Duodenal mucosa (tissue), 2 donors: ENCODE results near the gene TRPM1.

Experiments used
- H3K27ac ChIP-seq: one replicate; pipeline ENCODE4 v1.7.0; 2013; ENCODE audit warnings: low read depth, low read length
- H3K27me3 ChIP-seq, 2 donors: one replicate each; pipeline ENCODE4 v1.7.0; 2013; ENCODE audit warnings: low read length in 2 of 2, control low read depth in 1 of 2; ENCODE audit not compliant: insufficient read depth in 2 of 2, control insufficient read depth in 1 of 2
- H3K36me3 ChIP-seq, 2 donors: one replicate each; pipeline ENCODE4 v1.7.0; 2013; ENCODE audit warnings: low read length in 2 of 2, control low read depth in 1 of 2; ENCODE audit not compliant: insufficient read depth in 2 of 2, control insufficient read depth in 1 of 2
- H3K4me1 ChIP-seq, 2 donors: one replicate each; pipeline ENCODE4 v1.7.0; 2013; ENCODE audit warnings: low read length in 2 of 2, control low read depth in 1 of 2; ENCODE audit not compliant: insufficient read depth in 2 of 2, control insufficient read depth in 1 of 2
- H3K4me3 ChIP-seq, 2 donors: one replicate each; pipeline ENCODE4 v1.7.0; 2013; ENCODE audit warnings: low read length in 2 of 2, low read depth in 1 of 2
- H3K9ac ChIP-seq, 2 donors: one replicate each; pipeline ENCODE4 v1.7.0; 2013; ENCODE audit warnings: low read length in 2 of 2, low read depth in 1 of 2
- H3K9me3 ChIP-seq, 2 donors: one replicate each; pipeline ENCODE4 v1.7.0; 2013; ENCODE audit warnings: low read length in 2 of 2, control low read depth in 1 of 2; ENCODE audit not compliant: control insufficient read depth in 1 of 2

The TRPM1 gene

DNA sequence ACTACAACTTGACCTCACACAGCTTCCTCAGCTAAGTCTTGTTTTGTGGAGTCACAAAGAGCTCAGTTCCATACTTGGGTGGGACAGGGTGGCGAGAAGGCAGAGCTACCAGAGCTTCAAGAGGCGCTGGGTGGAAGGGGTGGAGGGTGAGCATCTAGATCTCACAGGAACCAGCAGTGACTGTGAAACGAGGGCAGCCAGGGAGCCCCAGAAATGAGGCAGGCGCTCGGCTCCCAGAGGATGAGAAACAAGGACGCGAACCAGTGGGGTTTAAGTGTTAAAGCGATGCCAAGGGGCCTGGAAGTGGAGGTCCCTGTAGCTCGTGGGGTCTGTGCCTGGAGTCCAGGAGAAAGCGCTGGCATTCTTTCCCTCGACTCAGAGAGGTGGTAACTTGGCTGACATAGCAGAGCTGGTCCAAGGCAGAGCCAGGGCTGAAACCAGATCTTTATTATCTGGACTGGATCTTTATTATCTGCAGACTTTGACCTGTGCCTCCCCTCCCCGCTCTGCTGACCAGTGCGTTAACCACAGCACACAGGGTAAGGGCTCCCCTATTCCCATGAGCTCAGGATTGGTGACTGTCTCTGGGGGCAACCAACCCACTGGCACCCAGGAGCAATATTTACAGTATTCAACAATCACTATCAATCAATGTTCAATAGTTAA lies 26.2 kb upstream of the TRPM1 start:
- no peak overlapping the region for H3K4me3 ChIP-seq

DNA sequence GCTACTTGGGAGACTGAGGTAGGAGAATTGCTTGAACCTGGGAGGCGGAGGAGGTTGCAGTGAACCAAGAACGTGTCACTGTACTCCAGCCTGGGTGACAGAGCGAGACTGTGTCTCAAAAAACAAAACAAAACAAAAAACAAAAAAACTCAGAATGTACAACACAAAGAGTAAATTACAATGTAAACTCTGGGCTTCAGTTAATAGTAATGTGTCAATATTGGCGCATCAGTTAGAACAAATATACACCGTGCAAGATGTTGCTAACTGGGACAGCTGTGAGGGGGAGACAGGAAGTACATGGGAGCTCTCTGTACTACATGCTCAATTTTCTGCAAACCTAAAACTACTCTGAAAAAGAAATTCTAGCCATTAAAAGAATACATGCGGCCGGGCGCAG lies 23.5 kb upstream of the TRPM1 start:
- H3K4me1 ChIP-seq: peaks cover 0 to 9% of the 10 kb centered on the region in 2 donors
- H3K9me3 ChIP-seq: peaks cover 7 to 9% of the 10 kb centered on the region in 2 donors
- no peak overlapping the region for H3K4me3 ChIP-seq
- H3K27me3 ChIP-seq: no peaks in the 10 kb centered on the region
- H3K36me3 ChIP-seq: no peaks in the 10 kb centered on the region
- no peak overlapping the region for H3K27ac ChIP-seq
- no peak overlapping the region for H3K9ac ChIP-seq

More for the DNA sequence above, 26.2 kb upstream of the TRPM1 start:
- Histone ChIP-seq H3K4me1 (peaks cover 0 to 9% of the 10 kb centered on the region in 2 donors), H3K27ac (no peak overlapping the region), H3K27me3 (no peaks in the 10 kb centered on the region), H3K9ac (no peak overlapping the region), H3K9me3 (peaks cover 0 to 3% of the 10 kb centered on the region in 2 donors), H3K36me3 (no peaks in the 10 kb centered on the region)

DNA sequence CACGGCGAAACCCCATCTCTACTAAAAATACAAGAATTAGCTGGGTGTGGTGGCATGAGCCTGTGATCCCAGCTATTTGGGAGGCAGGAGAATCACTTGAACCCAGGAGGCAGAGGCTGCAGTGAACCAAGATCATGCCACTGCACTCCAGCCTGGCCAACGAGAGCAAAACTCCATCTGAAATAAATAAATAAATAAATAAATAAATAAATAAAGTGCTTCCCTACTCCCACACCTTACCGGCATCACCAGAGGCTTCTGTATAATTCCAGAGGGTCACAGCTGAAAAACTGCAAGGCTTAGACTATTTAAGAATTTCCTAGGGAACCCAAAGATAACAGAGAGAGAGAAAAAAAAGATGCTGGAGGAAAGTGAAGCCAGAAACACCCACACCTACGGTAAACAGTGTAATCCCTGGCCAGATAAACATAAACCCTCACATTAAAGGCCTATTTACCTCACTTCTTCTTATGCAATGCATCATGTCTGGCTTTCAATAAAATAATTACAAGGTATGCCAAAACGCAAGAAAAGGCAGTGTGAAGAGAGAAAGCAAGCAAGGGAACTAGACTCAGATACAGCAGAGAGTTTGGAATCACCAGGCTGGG lies 15.0 kb upstream of the TRPM1 start:
- H3K9me3 ChIP-seq: peaks cover 0 to 6% of the 10 kb centered on the region in 2 donors
- no peak overlapping the region for H3K4me3 ChIP-seq
- H3K4me1 ChIP-seq: no peaks in the 10 kb centered on the region
- no peak overlapping the region for H3K27ac ChIP-seq
- no peak overlapping the region for H3K9ac ChIP-seq
- H3K27me3 ChIP-seq: no peaks in the 10 kb centered on the region
- H3K36me3 ChIP-seq: no peaks in the 10 kb centered on the region

DNA sequence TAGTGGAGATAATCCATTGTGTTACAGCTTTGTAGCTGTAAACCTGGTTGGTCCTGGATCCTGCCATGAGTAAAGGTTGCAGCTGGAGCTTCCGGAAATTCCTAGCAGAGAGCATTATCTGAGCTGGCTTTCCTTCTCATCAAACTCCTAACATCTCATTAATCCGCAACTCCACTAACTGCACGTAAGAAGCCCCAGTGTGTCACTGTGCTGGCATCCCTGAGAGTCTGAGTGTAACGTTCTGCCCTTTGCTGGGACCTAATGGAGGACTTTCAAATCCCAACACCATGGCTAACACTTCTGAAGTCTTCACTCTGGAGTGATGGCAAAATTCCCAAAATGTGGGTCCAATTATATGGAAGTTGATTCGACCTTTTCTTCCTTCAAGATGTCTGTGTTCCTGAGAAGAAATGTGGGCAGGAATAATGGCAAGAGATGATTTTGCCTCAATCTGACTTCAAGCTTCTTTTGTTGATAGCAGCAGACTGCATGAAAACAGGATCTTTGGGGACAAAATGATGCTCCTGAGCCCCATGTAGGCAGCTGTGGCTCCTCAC lies 9.6 kb upstream of the TRPM1 start:
- Histone ChIP-seq H3K4me1 (no peaks in the 10 kb centered on the region), H3K4me3 (no peak overlapping the region), H3K36me3 (no peaks in the 10 kb centered on the region), H3K9ac (no peak overlapping the region), H3K27me3 (no peaks in the 10 kb centered on the region), H3K27ac (no peak overlapping the region), H3K9me3 (peaks cover 0 to 5% of the 10 kb centered on the region in 2 donors)

DNA sequence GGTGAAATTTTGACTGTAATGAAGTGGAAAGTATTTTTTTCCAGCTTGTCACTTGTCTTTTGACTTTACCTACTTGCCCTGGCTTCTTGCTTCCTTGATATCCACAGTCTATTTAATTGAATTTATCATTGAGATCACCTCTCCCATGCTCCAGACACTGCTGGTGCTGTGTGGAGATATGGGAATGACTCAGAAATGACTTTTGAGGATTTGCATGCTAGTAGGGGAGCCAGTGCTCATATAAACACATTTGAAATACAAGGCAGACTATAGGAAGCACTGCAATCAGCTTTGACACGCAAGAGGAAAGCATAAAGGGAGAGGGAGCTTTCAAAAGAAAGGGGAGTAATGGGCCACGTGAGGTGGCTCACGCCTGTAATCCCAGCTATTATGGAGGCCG lies 7.3 kb upstream of the TRPM1 start:
- Histone ChIP-seq H3K4me1 (no peaks in the 10 kb centered on the region), H3K27me3 (no peaks in the 10 kb centered on the region), H3K9ac (no peak overlapping the region), H3K36me3 (no peaks in the 10 kb centered on the region), H3K9me3 (no peaks in the 10 kb centered on the region), H3K27ac (no peak overlapping the region), H3K4me3 (no peak overlapping the region)

DNA sequence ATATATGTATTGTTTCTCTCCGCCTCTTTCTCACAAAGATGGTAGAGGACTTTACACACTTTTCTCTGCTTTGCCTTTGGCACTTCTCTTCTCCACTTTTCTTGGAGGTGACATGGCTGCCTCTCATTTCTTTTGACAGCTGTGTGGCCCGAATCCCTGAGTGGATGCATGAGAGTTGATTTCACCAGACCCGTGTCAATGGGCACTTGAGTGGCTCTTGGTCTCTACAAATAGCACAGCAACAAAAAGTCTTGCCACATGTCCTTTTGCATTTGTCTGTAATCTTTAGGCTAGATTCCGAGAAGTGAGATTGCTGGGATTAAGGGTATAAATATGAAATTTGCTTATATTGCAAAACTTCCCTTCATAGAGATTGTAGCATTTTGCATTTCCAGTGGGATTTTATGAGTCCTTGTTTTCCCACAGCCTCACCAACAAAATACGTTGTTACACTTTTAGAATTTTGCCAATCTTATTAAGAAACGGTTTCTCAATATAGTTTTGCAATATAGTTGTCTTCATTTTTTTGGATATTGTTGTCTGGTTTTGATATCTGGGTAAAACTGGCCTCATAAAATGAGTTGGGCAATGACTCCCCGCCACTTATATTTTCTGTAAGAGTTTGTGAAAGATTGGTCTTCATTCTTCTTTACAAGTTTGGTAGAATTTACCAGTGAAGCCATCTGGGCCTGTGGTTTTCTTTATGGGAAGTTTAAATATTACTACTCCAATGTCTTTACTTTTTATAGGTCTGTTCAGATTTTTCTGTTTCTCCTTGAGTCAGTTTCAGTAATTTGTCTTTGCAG lies 5.2 kb upstream of the TRPM1 start:
- no peaks in the 10 kb centered on the region for H3K4me1 ChIP-seq
- no peaks in the 10 kb centered on the region for H3K27me3 ChIP-seq
- H3K27ac ChIP-seq: no peak overlapping the region
- no peaks in the 10 kb centered on the region for H3K9me3 ChIP-seq
- no peak overlapping the region for H3K9ac ChIP-seq
- H3K4me3 ChIP-seq: no peak overlapping the region
- H3K36me3 ChIP-seq: no peaks in the 10 kb centered on the region

DNA sequence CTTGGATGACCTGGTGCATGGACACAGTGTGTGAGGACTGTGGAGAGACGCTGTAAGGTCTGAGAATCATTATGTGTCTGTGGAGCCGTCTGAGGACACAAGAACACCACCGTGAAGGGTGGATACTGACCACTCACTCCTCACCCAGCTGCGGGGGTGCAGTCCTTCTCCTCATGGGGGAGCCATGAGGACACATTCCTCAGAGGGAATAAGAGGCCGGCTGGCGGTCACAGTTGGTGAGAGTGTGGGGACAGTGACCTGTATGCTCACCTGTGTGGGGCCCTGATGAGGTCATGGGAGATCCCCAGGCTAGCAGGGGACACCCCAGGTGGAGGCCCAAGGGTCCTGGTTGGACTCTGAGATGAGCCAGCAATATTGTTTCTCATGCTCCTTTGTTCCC lies 2.5 kb upstream of the TRPM1 start:
- Histone ChIP-seq H3K36me3 (no peaks in the 10 kb centered on the region), H3K27ac (no peak overlapping the region), H3K4me1 (no peaks in the 10 kb centered on the region), H3K9ac (no peak overlapping the region), H3K9me3 (no peaks in the 10 kb centered on the region), H3K27me3 (no peaks in the 10 kb centered on the region), H3K4me3 (no peak overlapping the region)

DNA sequence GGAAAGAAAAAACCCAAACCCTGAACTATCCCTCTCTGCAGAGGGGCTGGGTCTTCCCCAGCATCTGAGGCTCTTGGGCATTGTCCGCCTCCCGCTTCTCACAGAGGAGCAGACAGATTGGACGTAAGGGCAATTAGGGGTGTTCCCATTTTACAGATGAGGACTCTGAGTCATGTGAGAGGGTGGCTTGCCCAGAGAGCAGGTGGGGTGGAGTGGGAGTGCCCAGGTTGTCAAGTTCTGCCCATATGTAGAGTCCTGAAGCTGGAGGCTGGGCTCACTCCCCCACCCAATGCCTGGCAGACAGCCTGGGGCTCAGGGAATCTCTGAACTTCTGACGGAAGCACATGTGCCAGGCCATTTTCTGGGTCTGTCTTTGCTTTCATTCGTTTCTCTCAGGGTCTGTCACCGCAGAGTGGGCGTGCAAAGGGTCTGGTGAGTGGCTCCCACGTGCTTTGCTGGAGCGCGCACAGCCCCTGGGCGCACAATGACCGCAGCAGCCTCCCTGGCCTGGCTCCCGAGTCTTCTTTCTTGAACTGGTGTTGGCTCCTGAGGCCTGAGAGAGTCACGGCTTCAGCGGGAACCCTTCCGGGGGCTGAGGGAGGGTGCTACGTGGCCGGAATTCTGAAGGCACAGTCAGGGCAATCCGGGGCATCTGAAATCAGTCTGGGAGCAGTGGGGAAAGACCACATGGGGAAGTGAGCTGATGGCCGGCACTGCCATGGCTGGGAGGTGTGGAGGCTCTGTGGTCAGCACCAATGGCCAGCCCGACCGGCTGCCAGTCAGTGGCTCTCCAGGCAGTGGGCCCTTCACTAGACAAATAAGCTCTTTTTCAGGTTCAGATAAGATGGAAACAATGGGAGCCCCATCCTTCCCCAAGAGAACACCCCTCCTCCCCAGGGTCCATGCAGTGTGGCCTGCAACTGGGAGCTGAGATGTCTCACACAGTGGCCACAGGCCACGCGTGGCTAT lies 1.1 kb upstream of the TRPM1 start:
- H3K36me3 ChIP-seq: no peaks in the 10 kb centered on the region
- H3K27ac ChIP-seq: no peak overlapping the region
- no peaks in the 10 kb centered on the region for H3K4me1 ChIP-seq
- H3K9ac ChIP-seq: no peak overlapping the region
- no peaks in the 10 kb centered on the region for H3K9me3 ChIP-seq
- no peaks in the 10 kb centered on the region for H3K27me3 ChIP-seq
- H3K4me3 ChIP-seq: no peak overlapping the region

DNA sequence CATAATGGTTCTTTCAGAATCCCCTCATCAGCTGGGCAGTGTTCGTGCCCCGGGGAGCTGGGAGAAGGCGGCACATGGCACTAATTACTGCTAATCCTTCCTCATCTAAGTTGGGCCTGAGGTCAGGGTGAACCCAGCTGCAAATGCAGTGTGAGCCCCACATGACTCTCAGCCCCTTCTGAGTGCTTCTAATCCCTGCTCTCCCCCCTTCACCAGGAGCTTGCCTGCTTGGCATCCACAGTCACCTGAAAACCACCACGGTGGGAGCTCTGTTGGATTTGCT lies 455 bp upstream of the TRPM1 start:
- no peaks in the 10 kb centered on the region for H3K27me3 ChIP-seq
- no peak overlapping the region for H3K9ac ChIP-seq
- H3K36me3 ChIP-seq: no peaks in the 10 kb centered on the region
- H3K27ac ChIP-seq: no peak overlapping the region
- no peaks in the 10 kb centered on the region for H3K4me1 ChIP-seq
- H3K4me3 ChIP-seq: no peak overlapping the region
- no peaks in the 10 kb centered on the region for H3K9me3 ChIP-seq
